H7 (cell line): ENCODE results near the gene PTPRN2. TPM values are rescaled to one million over a fixed set of nuclear protein-coding genes. Genes with fewer than 3 reads are reported as not detected.

ENCODE experiments used
- DNase-seq: peaks from one replicate; pipeline ENCODE4 v3.0.0; 2012
- H3K27me3 ChIP-seq: 2 replicates; pipeline ENCODE4 v1.6.0; 2011; ENCODE audit warnings: mild to moderate bottlenecking, low read length; ENCODE audit not compliant: control insufficient read depth, insufficient read depth
- H3K36me3 ChIP-seq: replicated peaks from 2 replicates; pipeline ENCODE4 v1.5.1; 2011; ENCODE audit warnings: low read length; ENCODE audit not compliant: control insufficient read depth, insufficient read depth
- H3K4me3 ChIP-seq: 2 replicates; pipeline ENCODE4 v1.5.1; 2011; ENCODE audit warnings: low read depth, mild to moderate bottlenecking, control low read depth, low read length, moderate library complexity; ENCODE audit not compliant: insufficient read depth
- total RNA-seq: library from RNA; depleted of rRNA; stranded (reverse); fragments of >200 nt; shearing (Covaris generic); gene quantifications from 2 replicates; pipeline ENCODE4 v1.2.3, GENCODE V29; 2014

The PTPRN2 gene
- total RNA-seq, 1 experiment from 2014 or later = 0.80 TPM

- Histone ChIP-seq H3K36me3 (no peaks in the 10 kb centered on the region), H3K27me3 (no peaks in the 10 kb centered on the region), H3K4me3 (no peak overlapping the region)
- DNase-seq = no peak
Observed at GRCh38 chr7:157829491-157829890, 758.1 kb downstream of the PTPRN2 start.

- DNase-seq = no peak
- H3K27me3 ChIP-seq = no peaks in the 10 kb centered on the region
- H3K4me3 ChIP-seq = no peak overlapping the region
- H3K36me3 ChIP-seq = no peaks in the 10 kb centered on the region
Observed at GRCh38 chr7:157828881-157829280, 758.7 kb downstream of the PTPRN2 start.

GRCh38 chr7:157828190-157828589 is 759.4 kb downstream of the PTPRN2 start:
- DNase-seq = no peak
- no peaks in the 10 kb centered on the region for H3K36me3 ChIP-seq
- no peak overlapping the region for H3K4me3 ChIP-seq
- no peaks in the 10 kb centered on the region for H3K27me3 ChIP-seq

GRCh38 chr7:157827863-157828160 is 759.8 kb downstream of the PTPRN2 start:
- H3K36me3 ChIP-seq = no peaks in the 10 kb centered on the region
- DNase-seq = no peak
- no peaks in the 10 kb centered on the region for H3K27me3 ChIP-seq
- no peak overlapping the region for H3K4me3 ChIP-seq

- Histone ChIP-seq H3K36me3 (no peaks in the 10 kb centered on the region), H3K27me3 (no peaks in the 10 kb centered on the region), H3K4me3 (no peak overlapping the region)
- DNase-seq = no peak
Observed at GRCh38 chr7:157827045-157827862, 760.4 kb downstream of the PTPRN2 start.

- no peaks in the 10 kb centered on the region for H3K36me3 ChIP-seq
- DNase-seq = no peak
- no peak overlapping the region for H3K4me3 ChIP-seq
- no peaks in the 10 kb centered on the region for H3K27me3 ChIP-seq
Observed at GRCh38 chr7:157826566-157826965, 761.1 kb downstream of the PTPRN2 start.

- no peak overlapping the region for H3K4me3 ChIP-seq
- no peaks in the 10 kb centered on the region for H3K36me3 ChIP-seq
- no peak for DNase-seq
- H3K27me3 ChIP-seq = no peaks in the 10 kb centered on the region
Observed at GRCh38 chr7:157825325-157825724, 762.3 kb downstream of the PTPRN2 start.

- Histone ChIP-seq H3K27me3 (no peaks in the 10 kb centered on the region), H3K36me3 (no peaks in the 10 kb centered on the region), H3K4me3 (no peak overlapping the region)
- DNase-seq = no peak
Observed at GRCh38 chr7:157824819-157825121, 762.9 kb downstream of the PTPRN2 start.

GRCh38 chr7:157824011-157824818 is 763.4 kb downstream of the PTPRN2 start:
- Histone ChIP-seq H3K4me3 (no peak overlapping the region), H3K27me3 (no peaks in the 10 kb centered on the region), H3K36me3 (no peaks in the 10 kb centered on the region)
- no peak for DNase-seq

GRCh38 chr7:157822688-157823031 is 765.0 kb downstream of the PTPRN2 start:
- H3K27me3 ChIP-seq = no peaks in the 10 kb centered on the region
- H3K4me3 ChIP-seq = no peak overlapping the region

GRCh38 chr7:157821959-157822687 is 765.5 kb downstream of the PTPRN2 start:
- Histone ChIP-seq H3K27me3 (no peaks in the 10 kb centered on the region), H3K4me3 (no peak overlapping the region), H3K36me3 (no peaks in the 10 kb centered on the region)
- no peak for DNase-seq

More at GRCh38 chr7:157822688-157823031, 765.0 kb downstream of the PTPRN2 start:
- DNase-seq = no peak
- no peaks in the 10 kb centered on the region for H3K36me3 ChIP-seq

- H3K27me3 ChIP-seq = no peaks in the 10 kb centered on the region
- no peak for DNase-seq
- H3K4me3 ChIP-seq = no peak overlapping the region
- H3K36me3 ChIP-seq = no peaks in the 10 kb centered on the region
Observed at GRCh38 chr7:157820796-157821195, 766.8 kb downstream of the PTPRN2 start.

- H3K36me3 ChIP-seq = no peaks in the 10 kb centered on the region
- no peaks in the 10 kb centered on the region for H3K27me3 ChIP-seq
- DNase-seq = peak; percentile 80
- no peak overlapping the region for H3K4me3 ChIP-seq
Observed at GRCh38 chr7:157819455-157819807, 768.2 kb downstream of the PTPRN2 start.

GRCh38 chr7:157818701-157819454 is 768.7 kb downstream of the PTPRN2 start:
- H3K27me3 ChIP-seq = no peaks in the 10 kb centered on the region
- H3K36me3 ChIP-seq = no peaks in the 10 kb centered on the region
- no peak for DNase-seq
- H3K4me3 ChIP-seq = no peak overlapping the region
